HG02870 (cell line): ENCODE results near the gene RNH1.

Experiments used
- ATAC-seq: cut with Tn5 transposase; IDR thresholded peaks from one replicate; pipeline ENCODE4 v1.9.1; 2021; ENCODE audit warnings: mild to moderate bottlenecking, moderate library complexity; ENCODE audit not compliant: unreplicated experiment

RNH1 gene

DNA sequence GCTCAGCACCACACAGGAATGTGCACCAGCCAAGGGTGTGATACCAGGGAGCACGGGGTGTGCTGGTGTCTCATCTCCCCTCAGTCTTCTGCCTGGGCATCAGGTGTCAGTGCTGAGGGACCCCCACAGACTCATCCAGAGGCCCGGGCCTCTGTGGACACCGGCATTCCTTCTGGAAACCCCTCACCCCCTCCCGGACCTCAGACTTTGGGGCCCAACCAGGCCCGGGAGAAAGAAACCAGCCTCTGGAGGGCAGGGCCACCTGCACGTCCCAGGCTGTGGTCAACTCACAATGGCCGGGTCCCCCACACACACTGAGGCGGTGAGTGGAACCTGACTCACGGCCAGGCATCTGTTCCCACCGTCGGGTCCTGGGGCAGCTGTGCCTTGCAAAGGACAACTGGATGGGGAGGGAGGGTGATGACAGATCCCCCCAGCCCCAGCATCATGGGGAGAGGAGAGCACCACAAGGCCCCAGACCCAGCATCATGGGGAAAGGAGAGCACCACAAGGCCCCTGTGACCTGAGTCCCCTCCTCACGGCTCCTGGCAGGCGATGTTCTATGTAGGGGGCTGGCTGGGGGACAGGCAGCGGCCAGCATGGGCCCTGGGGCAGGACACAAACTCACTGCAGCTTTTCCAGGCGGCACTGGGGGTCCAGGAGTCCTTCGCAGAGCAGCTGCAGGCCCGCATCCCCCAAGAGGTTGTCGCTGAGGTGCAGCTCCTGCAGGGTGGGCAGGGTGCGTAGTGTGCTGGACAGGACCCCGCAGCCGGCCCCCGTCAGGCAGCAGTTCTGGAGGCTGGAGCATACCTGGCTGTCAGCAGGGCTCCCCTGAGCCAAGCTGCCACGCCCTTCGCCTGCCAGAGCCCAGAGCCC, 7.6 kb downstream of the RNH1 start:
- no peak for ATAC-seq

DNA sequence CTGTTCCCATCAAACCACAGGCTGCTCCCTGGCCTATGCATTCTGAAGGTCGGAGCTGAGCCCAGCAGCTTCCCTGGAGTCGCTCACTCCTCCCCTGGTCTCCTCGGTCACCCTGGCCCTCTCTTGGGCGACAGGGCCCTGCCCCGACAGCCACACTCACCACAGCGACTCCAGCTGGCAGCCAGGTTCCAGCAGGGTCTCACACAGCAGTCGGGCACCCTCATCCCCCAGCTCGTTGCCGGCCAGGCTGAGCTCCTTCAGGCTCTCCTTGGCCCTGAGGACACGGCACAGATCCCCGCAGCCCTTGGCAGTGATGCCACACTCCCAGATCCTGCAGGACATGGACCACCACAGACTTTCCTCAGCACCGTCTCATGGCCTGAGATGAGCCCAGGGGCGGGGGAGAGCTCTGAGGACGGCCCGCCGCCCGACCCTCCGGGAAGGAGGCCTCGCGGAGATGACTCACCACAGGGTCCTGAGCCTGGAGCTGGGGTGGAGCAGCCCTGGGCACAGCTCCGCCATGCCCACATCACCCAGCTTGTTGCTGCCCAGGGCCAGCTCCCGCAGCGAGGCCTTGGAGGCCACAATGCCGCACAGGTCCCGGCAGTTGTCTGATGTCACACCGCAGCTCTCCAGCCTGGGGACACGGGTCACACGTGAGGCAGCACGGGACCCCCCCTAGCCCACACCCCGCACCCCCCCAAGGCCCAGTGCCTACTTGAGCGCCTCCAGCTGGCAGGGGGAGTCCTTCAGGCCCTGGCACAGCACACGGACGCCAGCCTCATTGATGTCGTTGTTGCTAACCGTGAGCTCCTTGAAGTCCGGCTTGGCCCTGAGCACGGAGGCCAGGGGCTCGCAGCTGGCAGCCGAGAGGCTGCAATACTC, 8.5 kb downstream of the RNH1 start:
- no peak for ATAC-seq

DNA sequence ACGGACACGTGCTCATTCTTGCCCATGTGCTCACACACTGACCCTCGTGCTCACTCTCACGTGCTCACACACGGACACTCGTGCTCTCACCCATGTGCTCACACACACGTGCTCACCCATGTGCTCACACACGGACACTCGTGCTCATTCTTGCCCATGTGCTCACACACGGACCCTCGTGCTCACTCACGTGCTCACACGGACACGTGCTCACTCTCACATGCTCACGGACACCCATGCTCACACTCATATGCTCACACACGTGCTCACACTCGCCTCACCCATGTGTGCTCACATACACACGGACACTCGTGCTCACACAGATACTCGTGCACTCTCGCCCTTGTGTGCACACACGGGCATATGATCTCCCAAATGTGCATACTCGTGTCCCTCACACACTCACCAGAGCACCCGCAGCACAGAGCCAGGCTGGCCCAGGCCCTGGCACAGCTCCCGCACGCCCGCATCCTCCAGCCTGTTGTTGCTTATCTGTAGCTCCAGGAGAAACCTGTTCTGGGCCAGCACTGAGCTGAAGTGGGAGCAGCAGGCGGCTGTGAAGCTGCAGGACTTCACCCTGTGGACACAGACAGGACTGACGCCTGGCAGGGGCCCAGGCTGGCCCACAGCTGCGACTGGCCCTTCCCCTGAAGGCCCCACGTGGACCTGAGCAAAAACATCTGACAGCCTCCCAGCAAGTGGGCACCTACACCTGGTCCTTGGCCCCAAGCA, 9.3 kb downstream of the RNH1 start:
- ATAC-seq, result no peak

DNA sequence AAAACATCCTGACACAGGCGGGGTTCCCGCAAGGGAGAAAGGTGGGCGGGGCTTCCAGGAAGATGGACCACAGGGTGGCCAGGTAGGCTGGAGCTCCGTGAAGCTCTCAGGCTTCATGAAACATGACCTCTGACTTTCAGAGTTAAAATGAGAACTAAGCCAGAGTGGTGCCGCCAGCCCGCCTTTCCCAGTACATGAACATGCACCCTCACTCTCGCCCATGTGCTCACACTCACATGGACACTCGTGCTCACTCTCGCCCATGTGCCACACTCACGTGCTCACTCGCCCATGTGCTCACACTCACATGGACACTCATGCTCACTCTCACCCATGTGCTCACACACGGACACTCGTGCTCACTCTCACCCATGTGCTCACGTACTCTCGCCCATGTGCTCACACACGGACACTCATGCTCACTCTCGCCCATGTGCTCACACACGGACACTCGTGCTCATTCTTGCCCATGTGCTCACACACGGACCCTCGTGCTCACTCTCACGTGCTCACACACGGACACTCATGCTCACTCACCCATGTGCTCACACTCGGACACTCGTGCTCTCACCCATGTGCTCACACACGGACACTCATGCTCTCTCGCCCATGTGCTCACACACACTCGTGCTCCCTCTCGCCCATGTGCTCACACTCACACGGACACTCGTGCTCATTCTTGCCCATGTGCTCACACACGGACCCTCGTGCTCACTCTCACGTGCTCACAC, 10.0 kb downstream of the RNH1 start:
- no peak for ATAC-seq

DNA sequence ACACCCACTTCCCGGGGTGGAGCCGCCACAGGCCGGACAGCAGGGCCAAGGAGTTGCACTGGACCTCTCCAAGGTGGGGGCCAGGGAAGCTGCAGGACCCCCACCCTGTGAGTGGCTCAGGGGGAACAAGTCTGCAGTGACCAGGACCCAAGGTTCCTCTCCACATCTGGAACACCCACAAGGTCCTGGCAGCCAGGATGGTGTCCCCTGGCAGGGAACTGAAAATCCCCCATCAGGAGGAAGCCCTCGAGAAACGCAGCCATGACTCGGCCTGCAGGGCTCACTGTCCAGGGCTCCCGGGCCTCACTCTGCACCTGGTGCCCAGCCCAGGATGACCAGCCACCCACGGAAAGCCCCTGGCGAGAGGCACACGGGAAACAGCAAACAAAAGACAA, 11.5 kb downstream of the RNH1 start:
- ATAC-seq, result no peak

DNA sequence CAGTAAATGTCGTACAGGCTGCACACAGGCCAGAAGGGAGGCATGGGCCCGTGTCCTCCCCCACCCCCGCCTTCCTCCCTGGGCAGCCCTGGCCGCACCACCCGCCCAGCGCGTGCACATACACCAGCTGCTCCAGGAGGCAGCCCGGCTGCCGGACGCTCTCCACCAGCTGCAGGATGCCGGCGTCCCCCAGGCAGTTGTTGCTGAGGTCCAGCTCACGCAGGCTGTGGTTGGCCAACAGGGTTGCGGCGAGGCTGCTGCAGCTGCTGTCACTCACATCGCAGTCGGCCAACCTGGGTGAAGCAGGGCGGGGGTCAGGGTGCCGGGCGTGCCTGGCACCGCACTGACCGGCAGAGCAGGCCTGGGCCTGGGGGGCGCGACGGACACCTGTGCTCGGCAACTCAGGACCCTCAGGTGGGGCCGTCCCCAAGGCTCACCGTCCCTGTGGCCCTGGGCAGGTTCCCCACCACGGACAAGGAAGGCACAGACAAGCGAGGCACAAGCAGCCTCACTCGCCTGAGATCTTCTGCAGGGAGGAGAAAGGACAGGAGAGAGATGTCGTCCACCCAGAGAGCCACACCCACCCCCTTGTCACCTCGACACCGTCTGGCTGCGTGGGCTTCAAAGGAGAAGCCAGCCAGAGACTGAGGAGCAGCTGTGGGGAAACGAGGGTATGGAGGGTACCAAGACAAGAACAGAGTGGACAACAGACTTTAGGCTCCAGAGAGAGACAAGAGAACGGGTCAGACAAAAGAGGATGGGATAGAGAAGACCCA, 12.1 kb downstream of the RNH1 start:
- ATAC-seq, result no peak

DNA sequence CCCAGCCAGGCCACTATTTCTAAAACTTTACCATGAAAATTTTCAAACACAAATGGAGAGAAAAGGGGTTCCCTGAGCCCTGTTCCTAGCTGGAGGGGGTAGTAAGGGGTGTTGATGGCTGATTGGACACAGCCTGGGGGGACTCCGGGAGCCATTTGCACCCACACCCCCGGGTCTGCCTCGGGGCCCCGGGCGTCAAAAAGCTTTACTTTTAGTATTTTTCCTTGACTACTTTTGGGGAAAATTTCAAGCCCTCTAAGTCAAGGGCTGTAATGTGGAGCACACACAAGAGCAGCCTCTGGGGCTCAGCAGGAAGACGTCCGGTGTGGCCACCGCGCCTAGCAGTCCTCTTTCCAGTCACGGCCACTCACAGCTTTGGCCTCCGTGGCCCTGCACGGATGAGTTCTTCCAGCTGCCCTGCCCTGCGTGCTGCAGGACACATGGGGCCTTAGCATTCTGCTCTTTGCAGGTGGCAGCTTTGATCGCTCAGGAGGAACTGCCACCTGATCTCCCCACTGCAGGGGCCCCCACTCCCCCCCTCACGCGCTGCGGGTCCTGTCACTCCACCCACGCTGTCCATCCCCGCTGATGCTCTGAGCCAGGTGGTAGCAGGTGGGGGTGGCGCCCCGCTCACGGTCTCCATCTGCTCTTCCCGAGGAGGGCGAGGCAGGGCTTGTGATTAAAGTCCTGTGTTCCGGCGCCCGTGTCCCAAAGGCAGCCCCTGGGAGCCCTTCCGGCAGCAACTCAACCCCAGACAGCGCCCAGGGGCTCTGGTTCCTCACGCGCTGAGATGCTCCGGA, 14.4 kb downstream of the RNH1 start:
- ATAC-seq, result no peak

DNA sequence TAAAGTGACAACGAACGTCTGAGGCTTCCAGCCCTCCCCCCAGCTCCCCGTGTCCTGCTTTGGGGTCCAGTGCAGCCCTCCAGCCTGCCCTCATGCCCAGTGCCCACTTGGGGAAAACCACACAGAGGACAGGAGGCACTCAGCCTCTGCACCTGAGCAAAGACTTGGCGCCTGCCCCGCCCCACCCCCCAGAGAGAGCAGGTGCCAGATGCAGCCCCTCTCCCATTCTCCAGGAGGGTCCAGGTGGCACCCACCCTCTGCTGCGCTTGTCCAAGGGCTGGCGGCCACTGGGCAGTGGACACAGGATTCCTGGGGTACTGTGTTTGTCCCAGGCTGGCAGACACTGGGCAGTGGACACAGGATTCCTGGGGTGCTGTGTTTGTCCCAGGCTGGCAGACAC, 15.7 kb downstream of the RNH1 start:
- no peak for ATAC-seq

DNA sequence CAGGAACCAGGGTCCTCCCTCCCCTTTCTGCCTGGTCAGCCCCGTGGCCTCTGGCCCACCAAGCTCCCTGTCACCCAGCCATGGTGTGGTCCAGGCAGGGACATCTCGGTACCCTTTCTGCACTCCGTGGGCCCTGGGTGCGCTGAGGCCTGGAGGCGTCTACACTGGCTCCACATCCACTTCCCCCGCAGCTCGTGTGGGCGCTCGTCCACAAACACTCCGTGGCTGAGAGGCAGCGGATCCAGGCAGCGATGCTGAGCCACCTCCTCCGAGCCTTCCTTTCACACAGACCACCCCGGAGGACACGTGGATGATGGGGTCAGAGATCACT, 16.1 kb downstream of the RNH1 start:
- no peak for ATAC-seq

DNA sequence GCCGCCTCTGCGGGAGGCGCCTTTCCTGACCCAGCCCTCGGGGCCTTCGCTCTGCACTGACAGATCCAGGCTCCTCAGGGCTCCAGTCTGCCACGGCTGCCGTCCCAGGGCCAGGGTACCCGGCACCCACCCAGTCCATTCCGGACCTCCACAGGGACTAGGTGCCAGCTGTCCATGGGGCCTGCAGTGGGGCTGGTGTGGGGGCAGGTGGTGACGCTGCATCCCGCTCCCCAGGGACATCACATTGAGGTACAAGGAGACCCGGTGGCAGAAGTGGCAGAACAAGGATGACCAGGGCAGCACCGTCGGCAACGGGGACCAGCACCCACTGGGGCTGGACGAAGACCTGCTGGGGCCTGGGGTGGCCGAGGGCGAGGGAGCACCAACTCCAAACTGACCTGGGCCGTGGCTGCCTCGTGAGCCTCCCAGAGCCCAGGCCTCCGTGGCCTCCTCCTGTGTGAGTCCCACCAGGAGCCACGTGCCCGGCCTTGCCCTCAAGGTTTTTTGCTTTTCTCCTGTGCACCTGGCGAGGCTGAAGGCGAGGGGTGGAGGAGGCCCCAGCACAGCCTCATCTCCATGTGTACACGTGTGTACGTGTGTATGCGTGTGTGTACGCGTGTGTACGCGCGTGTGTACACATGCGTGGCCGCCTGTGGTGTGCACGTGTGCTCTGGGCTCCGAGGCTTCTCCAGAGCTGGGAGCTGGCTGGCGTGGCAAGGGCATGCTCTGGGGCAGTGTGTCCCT, 16.7 kb downstream of the RNH1 start:
- no peak for ATAC-seq

DNA sequence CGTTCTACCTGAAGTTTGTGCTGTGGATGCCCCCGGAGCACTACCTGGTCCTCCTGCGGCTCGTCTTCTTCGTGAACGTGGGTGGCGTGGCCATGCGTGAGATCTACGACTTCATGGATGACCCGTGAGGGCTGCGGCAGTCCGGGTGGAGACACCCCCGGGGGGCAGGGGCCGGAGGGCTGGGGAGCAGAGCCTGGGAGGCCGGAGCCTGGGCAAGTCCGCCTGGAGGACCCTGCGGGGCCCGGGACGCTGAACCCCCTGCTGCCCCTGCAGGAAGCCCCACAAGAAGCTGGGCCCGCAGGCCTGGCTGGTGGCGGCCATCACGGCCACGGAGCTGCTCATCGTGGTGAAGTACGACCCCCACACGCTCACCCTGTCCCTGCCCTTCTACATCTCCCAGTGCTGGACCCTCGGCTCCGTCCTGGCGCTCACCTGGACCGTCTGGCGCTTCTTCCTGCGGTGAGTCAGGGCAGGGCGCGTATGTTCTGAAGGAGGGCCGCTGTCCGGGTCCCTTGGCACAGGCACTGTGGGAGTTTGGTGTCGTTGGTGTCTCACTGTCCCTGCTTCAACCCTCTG, 17.3 kb downstream of the RNH1 start:
- no peak for ATAC-seq

DNA sequence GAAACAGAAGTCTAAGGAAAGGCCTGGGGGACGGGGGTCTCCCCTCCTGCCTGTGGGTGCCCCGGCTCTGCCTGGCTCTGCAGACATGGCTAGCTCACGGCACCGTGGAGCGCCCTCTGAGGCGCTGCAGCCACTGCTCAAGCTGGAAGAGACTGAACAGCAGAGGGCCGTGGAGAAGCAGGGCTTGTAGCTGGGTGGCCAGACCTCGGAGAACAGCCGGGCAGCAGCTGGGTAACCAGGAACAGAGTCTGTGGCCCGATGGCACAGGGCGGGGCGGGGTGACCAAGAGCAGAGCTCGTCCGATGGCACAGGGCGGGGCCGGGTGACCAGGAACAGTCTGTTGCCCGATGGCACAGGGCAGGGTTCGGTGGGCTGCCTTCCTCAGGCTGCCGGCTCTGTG, 18.1 kb downstream of the RNH1 start:
- ATAC-seq, result no peak

DNA sequence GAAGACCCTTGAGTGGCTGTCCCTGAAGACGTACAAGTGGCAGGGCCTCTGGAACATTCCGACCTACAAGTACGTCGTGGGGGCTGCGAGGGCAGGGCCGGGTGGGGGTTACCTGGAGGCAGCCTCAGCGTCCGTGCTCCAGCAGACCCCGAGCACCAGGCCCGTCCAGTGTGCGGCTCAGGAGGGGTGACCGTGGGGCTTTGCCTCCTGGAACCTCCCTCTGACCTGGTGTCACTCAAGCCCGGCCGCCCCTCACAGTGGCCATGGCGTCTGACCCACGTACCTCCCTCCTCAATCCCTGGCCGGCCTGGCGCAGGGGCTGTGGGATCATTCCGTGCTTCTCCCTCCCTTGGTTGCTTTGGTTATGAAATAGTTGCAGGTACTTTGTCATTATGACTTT, 18.5 kb downstream of the RNH1 start:
- ATAC-seq, result no peak

DNA sequence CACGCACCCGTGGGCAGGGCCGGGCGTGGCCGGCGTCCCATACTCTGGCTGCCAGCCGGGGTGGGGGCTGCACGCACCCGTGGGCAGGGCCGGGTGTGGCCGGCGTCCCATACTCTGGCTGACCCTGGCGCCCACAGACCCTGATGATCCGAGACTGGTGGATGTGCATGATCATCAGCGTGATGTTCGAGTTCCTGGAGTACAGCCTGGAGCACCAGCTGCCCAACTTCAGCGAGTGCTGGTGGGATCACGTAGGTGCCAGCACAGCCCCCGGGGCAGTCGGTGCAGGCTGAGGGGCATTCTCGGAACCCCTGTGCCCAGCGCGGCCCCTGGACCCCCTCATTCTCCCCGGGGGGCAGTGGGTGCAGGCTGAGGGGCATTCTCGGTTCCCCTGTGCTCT, 19.0 kb downstream of the RNH1 start:
- ATAC-seq, result no peak

DNA sequence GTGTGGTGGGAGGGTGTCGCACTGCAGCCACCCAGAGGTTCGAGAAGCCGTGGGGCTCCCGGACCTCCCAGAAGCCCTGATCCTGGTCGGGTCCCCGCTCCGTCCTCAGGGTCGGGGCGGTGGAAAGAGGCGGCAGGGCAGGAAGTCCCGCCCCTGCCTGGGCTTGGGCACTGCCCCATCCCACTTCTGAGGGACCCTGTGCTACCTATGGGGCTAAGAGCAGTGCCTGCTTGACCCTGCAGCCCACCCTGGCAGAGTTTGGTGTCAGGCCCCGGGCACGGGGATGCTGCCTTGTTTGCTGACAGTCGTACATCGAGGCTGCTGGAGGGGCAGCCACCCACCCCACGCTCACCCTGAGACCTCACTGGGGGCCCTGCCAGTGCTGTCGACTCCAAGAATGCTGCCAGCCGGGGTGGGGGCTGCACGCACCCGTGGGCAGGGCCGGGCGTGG, 19.4 kb downstream of the RNH1 start:
- ATAC-seq, result no peak

DNA sequence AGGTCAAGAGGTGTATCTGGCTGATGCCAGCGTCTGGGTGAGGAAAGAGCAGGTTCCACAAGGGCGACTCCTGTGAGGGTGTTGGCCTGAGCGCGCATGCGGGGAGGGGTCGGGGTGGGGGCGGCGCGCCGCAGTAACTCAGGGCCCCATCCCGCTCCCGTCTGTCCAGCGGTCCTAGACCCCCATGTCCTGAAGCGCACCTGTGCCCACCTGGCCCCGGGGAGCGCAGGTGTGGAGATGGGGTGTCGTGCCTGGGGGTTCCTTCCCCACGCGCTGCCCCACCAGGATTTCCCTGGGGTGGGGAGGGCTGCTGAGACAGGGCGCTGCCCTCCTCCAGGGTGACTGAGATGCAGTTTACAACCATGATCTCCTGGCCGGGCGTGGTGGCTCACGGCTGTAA, 20.9 kb downstream of the RNH1 start:
- ATAC-seq, result no peak

DNA sequence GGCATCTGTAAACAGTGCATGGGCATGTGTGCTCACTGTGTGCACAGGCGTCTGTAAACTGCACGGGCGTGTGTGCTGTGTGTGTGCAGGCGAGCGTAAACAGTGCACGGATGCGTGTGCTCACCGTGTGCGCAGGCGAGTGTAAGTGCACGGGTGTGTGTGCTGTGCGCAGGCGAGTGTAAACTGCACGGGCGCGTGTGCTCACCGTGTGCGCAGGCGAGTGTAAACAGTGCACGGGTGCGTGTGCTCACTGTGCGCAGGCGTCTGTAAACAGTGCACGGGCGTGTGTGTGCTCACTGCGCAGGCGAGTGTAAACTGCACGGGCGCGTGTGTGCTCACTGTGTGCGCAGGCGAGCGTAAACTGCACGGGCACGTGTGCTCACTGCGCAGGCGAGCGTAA, 22.4 kb downstream of the RNH1 start:
- no peak for ATAC-seq

DNA sequence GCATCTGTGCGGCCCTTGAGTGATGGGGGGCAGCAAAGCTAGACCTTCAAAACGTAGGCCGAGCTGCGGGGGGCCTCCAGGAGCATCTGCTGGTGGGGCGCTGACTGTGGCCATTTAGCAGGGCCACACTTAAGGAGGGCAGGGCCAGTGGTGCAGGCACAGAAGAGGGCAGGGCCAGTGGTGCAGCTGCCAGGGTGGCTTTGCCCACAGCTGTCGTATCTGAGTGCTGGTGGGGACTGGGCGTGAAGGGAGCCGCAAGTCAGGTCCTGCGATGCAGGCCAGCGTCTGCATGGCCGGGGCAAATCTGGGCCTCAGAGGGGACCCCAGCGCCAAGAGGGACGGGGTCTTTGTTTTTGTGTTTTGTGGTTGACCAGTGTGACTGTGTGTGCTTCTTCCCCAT, 27.7 kb downstream of the RNH1 start:
- ATAC-seq, result no peak
